GM23338 (cell line): ENCODE data around the gene FYN.

Experiments
- CREB1 ChIP-seq: fragments of 250-450 bp; sonication (Bioruptor Pico); IDR thresholded peaks from 2 replicates; pipeline ENCODE4 v1.5.0; 2020; ENCODE audit warnings: low read depth, mild to moderate bottlenecking, moderate library complexity
- EZH2phosphoT487 ChIP-seq: fragments of 200-600 bp; sonication (generic); IDR thresholded peaks from one replicate; pipeline ENCODE4 v1.8.1; 2018; ENCODE audit warnings: antibody characterized with exemption; ENCODE audit not compliant: unreplicated experiment
- TF ChIP-seq, protein P1 (sequence below): IDR thresholded peaks from one replicate; pipeline ENCODE4 v1.6.1; 2018; ENCODE audit warnings: antibody characterized with exemption; ENCODE audit not compliant: unreplicated experiment
- TF ChIP-seq, protein P2 (sequence below), 2 experiments: fragments of 200-600 bp in 1 of 2; sonication (generic) in 1 of 2; conservative IDR thresholded peaks; 2 replicates each; pipeline versions ENCODE4 v1.5.1 to v1.6.1; 2016 to 2017; ENCODE audit warnings: antibody characterized with exemption in 2 of 2, low read depth in 2 of 2, mild to moderate bottlenecking in 2 of 2, moderate library complexity in 1 of 2

DNA sequence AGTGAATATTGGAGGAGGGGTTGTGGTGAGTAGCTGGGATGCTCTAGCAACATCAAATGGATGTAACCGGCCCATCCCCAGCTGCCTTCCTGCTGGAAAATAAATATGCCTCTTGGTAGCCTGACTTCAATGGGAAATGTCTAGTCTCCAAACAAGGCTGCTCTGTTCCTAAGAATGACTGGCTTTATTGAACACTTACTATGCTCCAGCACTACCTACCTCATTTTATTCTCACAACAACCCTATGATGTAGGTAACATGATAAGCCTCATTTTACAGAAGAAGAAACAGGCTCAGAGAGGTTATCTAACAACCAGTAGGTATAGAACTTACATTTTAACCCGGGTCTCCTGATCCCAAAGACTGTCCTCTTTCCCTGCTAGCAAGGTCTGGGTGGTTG lies 93.6 kb downstream of the FYN start:
- TF ChIP-seq, protein P1, sequence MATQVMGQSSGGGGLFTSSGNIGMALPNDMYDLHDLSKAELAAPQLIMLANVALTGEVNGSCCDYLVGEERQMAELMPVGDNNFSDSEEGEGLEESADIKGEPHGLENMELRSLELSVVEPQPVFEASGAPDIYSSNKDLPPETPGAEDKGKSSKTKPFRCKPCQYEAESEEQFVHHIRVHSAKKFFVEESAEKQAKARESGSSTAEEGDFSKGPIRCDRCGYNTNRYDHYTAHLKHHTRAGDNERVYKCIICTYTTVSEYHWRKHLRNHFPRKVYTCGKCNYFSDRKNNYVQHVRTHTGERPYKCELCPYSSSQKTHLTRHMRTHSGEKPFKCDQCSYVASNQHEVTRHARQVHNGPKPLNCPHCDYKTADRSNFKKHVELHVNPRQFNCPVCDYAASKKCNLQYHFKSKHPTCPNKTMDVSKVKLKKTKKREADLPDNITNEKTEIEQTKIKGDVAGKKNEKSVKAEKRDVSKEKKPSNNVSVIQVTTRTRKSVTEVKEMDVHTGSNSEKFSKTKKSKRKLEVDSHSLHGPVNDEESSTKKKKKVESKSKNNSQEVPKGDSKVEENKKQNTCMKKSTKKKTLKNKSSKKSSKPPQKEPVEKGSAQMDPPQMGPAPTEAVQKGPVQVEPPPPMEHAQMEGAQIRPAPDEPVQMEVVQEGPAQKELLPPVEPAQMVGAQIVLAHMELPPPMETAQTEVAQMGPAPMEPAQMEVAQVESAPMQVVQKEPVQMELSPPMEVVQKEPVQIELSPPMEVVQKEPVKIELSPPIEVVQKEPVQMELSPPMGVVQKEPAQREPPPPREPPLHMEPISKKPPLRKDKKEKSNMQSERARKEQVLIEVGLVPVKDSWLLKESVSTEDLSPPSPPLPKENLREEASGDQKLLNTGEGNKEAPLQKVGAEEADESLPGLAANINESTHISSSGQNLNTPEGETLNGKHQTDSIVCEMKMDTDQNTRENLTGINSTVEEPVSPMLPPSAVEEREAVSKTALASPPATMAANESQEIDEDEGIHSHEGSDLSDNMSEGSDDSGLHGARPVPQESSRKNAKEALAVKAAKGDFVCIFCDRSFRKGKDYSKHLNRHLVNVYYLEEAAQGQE, result no peak
- TF ChIP-seq, protein P2, sequence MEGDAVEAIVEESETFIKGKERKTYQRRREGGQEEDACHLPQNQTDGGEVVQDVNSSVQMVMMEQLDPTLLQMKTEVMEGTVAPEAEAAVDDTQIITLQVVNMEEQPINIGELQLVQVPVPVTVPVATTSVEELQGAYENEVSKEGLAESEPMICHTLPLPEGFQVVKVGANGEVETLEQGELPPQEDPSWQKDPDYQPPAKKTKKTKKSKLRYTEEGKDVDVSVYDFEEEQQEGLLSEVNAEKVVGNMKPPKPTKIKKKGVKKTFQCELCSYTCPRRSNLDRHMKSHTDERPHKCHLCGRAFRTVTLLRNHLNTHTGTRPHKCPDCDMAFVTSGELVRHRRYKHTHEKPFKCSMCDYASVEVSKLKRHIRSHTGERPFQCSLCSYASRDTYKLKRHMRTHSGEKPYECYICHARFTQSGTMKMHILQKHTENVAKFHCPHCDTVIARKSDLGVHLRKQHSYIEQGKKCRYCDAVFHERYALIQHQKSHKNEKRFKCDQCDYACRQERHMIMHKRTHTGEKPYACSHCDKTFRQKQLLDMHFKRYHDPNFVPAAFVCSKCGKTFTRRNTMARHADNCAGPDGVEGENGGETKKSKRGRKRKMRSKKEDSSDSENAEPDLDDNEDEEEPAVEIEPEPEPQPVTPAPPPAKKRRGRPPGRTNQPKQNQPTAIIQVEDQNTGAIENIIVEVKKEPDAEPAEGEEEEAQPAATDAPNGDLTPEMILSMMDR (conservative IDR thresholded peaks at IDR 0.05; ENCODE audit: low read depth in 2 of 2), result no peak
- no peak for TF ChIP-seq CREB1
- TF ChIP-seq EZH2phosphoT487, result no peak
